Right cardiac atrium (tissue), 5 donors: ENCODE measurements around the gene C8G. TPM values are rescaled to one million over a fixed set of nuclear protein-coding genes. Genes with fewer than 3 reads are reported as not detected.

Source experiments
- ATAC-seq, 2 donors: fragments of 200-7000 bp; cut with Tn5 transposase; one replicate each; pipeline versions ENCODE4 v1.8.0 to v1.9.1; 2020; ENCODE audit warnings: moderate library complexity in 2 of 2, mild to moderate bottlenecking in 1 of 2
- DNase-seq, 3 donors: peaks; one replicate each; pipeline ENCODE4 v3.0.0-alpha.2; 2020
- H3K27ac ChIP-seq: one replicate; pipeline ENCODE4 v1.5.1; 2013; ENCODE audit warnings: mild to moderate bottlenecking, low read length, control low read depth, moderate library complexity
- H3K27me3 ChIP-seq: one replicate; pipeline ENCODE4 v1.6.1; 2013; ENCODE audit not compliant: control insufficient read depth, insufficient read depth
- H3K4me1 ChIP-seq: one replicate; pipeline ENCODE4 v1.6.1; 2013; ENCODE audit warnings: low read length; ENCODE audit not compliant: control insufficient read depth, insufficient read depth
- H3K4me3 ChIP-seq: one replicate; pipeline ENCODE4 v1.5.1; 2013; ENCODE audit warnings: low read length, control low read depth
- H3K9me3 ChIP-seq: one replicate; pipeline ENCODE4 v1.6.1; 2013; ENCODE audit warnings: low read length; ENCODE audit not compliant: control insufficient read depth
- WGBS: extraction: QIAGEN DNeasy Blood & Tissue Kit; methylation state at CpG from one replicate; pipeline ENCODE4 v1.1.7; 2013; 5-methylcytosine and 5-hydroxymethylcytosine counted together
- intact Hi-C, 4 donors: fragments of 100-400 bp; cut with DNase I; formaldehyde crosslinking; loops; one replicate each; pipeline versions ENCODE4 v1.11.0 to v1.14.0; 2022 to 2023
- polyA plus RNA-seq: library from polyadenylated mRNA; stranded (reverse); fragments of 200-250 nt; gene quantifications from one replicate; pipeline ENCODE4 v1.2.3, GENCODE V29; 2013
- total RNA-seq, 4 donors: library from RNA; stranded (reverse); fragmentation: NEBNext Ultra II Directional; extraction: Animal tissue kit (Norgen Biotek cat#: 25700); gene quantifications; one replicate each; pipeline ENCODE4 v1.2.1, GENCODE V29; 2021
- donor health status: healthy with polysubstance abuse.
- donor health status: DM: no; HTN: yes; CAD: no.
- donor health status: DM: no; HTN: no; CAD: no.
- donor health status: DM: no; HTN: yes; CAD: no; lungs with severe emphysema.
- donor health status: DM: yes; HTN: yes; CAD: no.

Gene C8G
- total and polyA plus RNA-seq, 5 donors = 1.0 to 1.8 (median 1.4) TPM

DNA sequence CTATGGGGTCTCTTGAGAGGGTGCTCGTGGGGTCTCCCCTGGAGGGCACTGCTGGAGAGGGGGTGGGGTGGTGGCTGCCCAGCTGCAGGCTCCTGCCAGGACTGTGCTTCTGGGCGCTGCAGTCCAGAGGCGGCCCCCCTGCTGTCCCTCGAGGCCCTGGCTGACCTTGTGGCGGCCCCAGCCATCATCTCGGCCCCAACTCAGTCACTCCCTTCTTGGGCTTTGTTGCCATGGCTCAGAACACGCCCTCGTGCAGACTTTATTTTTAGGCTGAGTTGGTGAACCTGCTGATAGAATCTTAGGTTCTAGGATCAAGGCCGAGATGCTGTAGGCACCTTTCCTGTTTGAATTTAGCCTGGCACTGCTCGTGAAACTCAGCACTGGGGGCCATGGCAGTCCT, 23.3 kb upstream of the C8G start:
- Histone ChIP-seq H3K27me3 (no peaks in the 10 kb centered on the region), H3K4me1 (no peaks in the 10 kb centered on the region), H3K27ac (peak overlapping the region; percentile 14), H3K9me3 (no peaks in the 10 kb centered on the region), H3K4me3 (no peak overlapping the region)
- DNase-seq (peak in 2 of 3 donors; percentile 14 to 51), ATAC-seq (peak; percentile 49 to 52)
- intact Hi-C loops = no loop called here
- 48% methylated on average over 10 of the region's 10 CpGs for WGBS

DNA sequence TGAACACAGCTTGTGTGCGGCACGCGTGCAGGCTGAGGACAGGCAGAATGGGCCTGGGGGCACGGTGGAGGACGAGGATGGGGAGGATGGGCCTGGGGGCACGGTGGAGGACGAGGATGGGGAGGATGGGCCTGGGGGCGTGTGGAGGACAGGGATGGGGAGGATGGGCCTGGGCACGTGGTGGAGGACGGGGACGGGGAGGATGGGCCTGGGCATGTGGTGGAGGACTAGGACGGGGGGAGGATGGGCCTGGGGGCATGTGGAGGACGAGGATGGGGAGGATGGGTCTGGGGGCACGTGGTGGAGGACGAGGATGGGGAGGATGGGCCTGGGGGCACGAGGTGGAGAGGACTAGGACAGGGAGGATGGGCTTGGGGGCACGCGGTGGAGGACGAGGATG, 22.5 kb upstream of the C8G start:
- no peak overlapping the region for H3K4me3 ChIP-seq
- H3K27me3 ChIP-seq = no peaks in the 10 kb centered on the region
- 89% methylated on average over 19 of the region's 19 CpGs for WGBS
- peak overlapping the region; percentile 14 for H3K27ac ChIP-seq
- ATAC-seq (peak in 1 of 2 donors; percentile 8), DNase-seq (peak in 1 of 3 donors; percentile 18)
- no peaks in the 10 kb centered on the region for H3K4me1 ChIP-seq
- H3K9me3 ChIP-seq = no peaks in the 10 kb centered on the region
- intact Hi-C loops = no loop called here

DNA sequence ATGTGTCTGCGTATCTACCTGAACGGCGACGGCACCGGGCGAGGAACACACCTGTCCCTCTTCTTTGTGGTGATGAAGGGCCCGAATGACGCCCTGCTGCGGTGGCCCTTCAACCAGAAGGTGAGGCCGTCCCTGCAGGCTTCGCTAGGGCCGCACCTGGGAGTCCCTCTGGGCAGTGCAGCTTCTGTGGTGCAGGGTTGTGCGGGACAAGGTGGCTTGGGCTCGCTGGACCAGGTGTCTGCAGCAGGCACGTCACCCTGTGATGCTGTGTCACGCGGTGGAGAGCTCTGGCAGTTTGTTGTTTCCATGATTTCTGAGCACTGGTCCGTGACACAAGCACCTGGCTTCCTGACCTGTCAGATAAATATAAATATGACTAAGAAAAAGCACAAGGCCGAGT, 21.2 kb upstream of the C8G start:
- WGBS = 97% methylated on average over 19 of the region's 19 CpGs
- H3K9me3 ChIP-seq = no peaks in the 10 kb centered on the region
- no peaks in the 10 kb centered on the region for H3K27me3 ChIP-seq
- H3K4me1 ChIP-seq = no peaks in the 10 kb centered on the region
- H3K4me3 ChIP-seq = no peak overlapping the region
- no peak overlapping the region for H3K27ac ChIP-seq
- ATAC-seq = no peak
- peak in 1 of 3 donors; percentile 22 for DNase-seq
- intact Hi-C loops = no loop called here

DNA sequence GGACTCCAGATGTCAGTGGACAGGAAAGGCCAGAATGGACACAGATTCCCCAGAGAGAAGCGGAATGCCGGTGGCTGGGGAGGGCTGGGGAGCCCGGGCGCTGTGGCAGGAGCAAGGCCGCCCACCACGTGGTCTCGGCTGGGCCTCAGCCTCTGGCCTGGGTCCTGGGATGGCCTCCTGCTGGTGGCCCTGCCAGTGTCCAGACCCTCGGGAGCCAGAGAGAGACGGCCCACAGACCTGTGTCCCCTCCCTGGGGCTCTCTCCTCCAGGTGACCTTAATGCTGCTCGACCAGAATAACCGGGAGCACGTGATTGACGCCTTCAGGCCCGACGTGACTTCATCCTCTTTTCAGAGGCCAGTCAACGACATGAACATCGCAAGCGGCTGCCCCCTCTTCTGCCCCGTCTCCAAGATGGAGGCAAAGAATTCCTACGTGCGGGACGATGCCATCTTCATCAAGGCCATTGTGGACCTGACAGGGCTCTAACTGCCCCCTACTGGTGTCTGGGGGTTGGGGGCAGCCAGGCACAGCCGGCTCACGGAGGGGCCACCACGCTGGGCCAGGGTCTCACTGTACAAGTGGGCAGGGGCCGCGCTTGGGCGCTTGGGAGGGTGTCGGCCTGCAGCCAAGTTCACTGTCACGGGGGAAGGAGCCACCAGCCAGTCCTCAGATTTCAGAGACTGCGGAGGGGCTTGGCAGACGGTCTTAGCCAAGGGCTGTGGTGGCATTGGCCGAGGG, 19.5 kb upstream of the C8G start:
- intact Hi-C loops = no loop called here
- ATAC-seq = peak in 1 of 2 donors; percentile 16

DNA sequence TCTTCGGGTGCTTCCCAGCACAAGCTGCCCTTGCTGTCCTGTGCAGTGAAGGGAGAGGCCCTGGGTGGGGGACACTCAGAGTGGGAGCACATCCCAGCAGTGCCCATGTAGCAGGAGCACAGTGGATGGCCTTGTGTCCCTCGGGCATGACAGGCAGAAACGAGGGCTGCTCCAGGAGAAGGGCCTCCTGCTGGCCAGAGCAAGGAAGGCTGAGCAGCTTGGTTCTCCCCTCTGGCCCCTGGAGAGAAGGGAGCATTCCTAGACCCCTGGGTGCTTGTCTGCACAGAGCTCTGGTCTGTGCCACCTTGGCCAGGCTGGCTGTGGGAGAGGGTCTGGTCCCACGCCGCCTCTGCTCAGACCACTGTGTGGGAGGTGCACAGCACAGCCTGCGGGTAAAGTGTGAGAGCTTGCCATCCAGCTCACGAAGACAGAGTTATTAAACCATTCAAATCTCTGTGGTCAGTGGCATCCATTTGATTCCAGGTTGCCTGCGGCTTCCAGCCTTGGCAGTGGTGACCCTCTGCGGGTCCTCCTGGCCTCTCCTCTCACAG, 18.8 kb upstream of the C8G start:
- H3K4me3 ChIP-seq = no peak overlapping the region
- H3K4me1 ChIP-seq = no peaks in the 10 kb centered on the region
- H3K27ac ChIP-seq = no peak overlapping the region
- peak in 1 of 3 donors; percentile 18 for DNase-seq
- ATAC-seq = no peak
- intact Hi-C loops = no loop called here
- 89% methylated on average over 9 of the region's 9 CpGs for WGBS
- no peaks in the 10 kb centered on the region for H3K27me3 ChIP-seq
- no peaks in the 10 kb centered on the region for H3K9me3 ChIP-seq

More for the DNA sequence above, 19.5 kb upstream of the C8G start:
- Histone ChIP-seq H3K9me3 (no peaks in the 10 kb centered on the region), H3K27me3 (no peaks in the 10 kb centered on the region), H3K27ac (peak overlapping the region; percentile 2), H3K4me3 (no peak overlapping the region), H3K4me1 (no peaks in the 10 kb centered on the region)
- WGBS = 72% methylated on average over 33 of the region's 33 CpGs
- peak in 2 of 3 donors; percentile 52 to 73 for DNase-seq

DNA sequence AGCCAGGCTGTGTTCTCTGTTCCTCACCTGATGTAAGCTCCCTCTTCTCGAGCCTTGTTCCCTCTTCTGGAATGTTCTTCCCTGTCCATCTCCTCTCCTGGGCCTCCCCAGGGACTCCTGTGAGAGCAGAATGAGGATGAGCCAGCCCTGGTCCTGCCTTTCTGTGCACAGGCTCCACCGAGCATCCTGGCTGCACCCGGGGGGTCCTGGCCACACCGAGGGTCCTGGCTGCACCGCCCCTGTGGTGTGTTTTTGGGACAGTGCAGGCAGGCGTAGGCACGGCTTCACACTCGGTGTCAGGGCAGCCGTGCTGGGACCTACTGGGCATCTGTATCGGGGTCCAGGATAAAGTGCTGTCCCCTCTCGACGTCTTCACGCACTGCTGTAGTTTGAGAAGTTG, 18.3 kb upstream of the C8G start:
- no peak overlapping the region for H3K4me3 ChIP-seq
- DNase-seq (peak in 1 of 3 donors; percentile 47), ATAC-seq (no peak)
- no peaks in the 10 kb centered on the region for H3K9me3 ChIP-seq
- H3K27me3 ChIP-seq = no peaks in the 10 kb centered on the region
- WGBS = 95% methylated on average over 13 of the region's 13 CpGs
- H3K27ac ChIP-seq = no peak overlapping the region
- intact Hi-C loops = no loop called here
- H3K4me1 ChIP-seq = no peaks in the 10 kb centered on the region

DNA sequence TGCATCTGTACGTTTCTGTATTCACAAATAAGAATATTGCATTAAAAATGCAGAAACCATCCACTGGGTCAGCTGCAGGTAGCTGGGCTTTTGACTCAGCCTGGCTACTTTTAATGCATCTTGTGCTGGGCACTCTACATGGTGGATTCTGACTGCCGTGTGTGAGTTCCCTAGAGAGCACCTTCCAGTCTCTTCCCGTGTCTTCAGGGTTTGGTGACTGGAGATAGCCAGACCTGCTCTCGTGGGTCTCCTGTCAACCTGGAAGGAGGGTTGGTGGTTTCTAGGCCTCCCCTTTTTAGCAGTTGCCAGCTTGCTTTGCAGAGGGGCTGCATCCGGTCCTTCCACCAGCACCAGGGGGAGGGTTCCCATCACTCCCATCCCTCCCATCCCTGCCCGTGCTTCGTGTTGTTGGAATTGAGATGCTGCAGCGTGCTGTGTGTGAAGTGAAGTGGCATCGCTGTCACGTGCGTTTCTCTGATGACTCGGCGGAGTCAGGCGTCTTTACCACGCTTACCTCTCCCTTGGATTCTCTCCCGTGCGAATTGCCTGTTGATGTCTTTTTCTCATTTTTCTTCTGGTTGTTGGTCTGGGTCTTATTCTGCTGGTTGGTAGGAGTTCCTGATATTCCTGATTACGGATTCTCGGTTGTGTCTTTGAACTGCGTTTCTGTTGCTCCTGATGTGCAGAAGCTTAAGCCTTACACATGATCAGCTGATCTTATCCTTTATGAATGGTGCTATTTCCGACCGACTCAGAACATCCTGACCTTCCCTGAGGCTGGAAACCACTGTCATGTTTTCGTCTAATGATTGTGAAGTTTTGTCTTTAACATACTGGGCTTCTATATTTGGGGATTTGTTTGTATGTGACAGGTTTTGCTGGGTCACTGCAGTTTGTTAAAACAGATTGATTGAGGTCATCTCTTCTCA, 17.4 kb upstream of the C8G start:
- H3K27ac ChIP-seq = no peak overlapping the region
- intact Hi-C loops = no loop called here
- no peak overlapping the region for H3K4me3 ChIP-seq
- ATAC-seq (peak in 1 of 2 donors; percentile 18), DNase-seq (peak in 1 of 3 donors; percentile 9)
- no peaks in the 10 kb centered on the region for H3K4me1 ChIP-seq
- 72% methylated on average over 23 of the region's 23 CpGs for WGBS
- no peaks in the 10 kb centered on the region for H3K9me3 ChIP-seq
- H3K27me3 ChIP-seq = no peaks in the 10 kb centered on the region

DNA sequence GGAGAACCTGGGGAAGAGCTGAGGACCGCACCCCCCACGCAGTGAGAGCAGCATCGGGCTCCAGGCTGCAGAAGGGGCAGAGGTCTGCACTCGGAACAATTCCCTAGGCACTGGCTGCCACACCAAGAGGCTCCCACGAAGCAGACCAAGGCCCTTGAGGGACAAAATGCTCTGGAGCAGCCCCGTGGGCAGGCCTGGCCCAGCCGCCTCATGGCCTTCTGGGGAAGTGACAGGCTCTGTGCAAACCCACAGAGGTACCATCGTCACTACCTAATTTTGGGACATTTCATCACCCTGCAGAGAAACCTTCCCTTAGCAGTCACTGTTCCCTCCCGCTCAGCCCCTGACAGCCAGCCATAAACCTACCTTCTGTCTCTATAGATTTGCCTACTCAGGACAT, 16.5 kb upstream of the C8G start:
- WGBS = 65% methylated on average over 9 of the region's 9 CpGs
- no peaks in the 10 kb centered on the region for H3K4me1 ChIP-seq
- H3K27me3 ChIP-seq = no peaks in the 10 kb centered on the region
- intact Hi-C loops = no loop called here
- peak overlapping the region; percentile 65 for H3K27ac ChIP-seq
- DNase-seq (no peak), ATAC-seq (peak; percentile 59 to 60)
- H3K9me3 ChIP-seq = no peaks in the 10 kb centered on the region
- H3K4me3 ChIP-seq = no peak overlapping the region

DNA sequence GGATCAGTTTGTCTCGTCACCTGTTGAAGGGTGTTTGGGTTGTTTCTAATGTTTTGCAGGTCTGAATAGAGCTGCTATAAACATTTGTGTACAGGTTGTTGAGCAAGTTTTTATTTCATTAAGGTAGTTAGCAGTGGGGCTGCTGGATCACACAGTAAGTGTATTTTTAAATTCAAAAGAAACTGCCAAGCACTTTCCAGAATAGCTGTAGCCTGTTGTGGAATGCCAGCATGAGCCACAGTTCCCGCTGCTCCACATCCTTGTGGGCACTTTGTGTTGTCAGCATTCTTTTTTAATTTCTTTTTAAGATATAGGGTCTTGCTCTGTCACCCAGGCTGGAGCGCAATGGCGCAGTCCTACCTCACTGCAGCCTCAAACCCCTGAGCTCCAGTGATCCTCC, 15.0 kb upstream of the C8G start:
- no peak for DNase-seq
- no peak for ATAC-seq
- Histone ChIP-seq H3K4me1 (no peaks in the 10 kb centered on the region), H3K27me3 (no peaks in the 10 kb centered on the region), H3K9me3 (no peaks in the 10 kb centered on the region), H3K27ac (no peak overlapping the region), H3K4me3 (no peak overlapping the region)
- WGBS = 97% methylated on average over 4 of the region's 4 CpGs
- intact Hi-C loops = no loop called here

DNA sequence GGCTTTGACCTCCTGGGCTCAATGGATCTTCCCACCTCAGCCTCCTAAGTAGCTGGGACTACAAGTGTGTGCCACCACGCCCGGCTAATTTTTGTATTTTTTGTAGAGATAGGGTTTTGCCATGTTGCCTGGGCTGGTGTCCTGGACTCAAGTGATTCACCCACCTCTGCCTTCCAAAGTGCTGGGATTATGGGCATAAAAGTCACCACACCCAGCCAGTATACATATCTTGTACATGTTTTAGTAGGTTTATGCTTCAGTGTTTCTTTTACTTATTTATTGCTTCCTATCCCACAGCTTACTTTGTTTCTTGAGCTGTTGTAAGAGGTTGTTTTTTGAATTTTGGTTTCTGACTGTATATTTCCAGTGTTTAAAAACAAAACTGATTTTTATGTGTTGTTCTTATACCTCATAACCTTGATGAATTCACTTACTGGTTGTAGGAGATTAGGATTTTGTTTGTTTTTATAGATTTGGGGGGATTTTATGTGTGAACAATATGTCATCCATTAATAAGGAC, 13.4 kb upstream of the C8G start:
- Histone ChIP-seq H3K4me3 (no peak overlapping the region), H3K27me3 (no peaks in the 10 kb centered on the region), H3K9me3 (no peaks in the 10 kb centered on the region), H3K27ac (no peak overlapping the region), H3K4me1 (no peaks in the 10 kb centered on the region)
- DNase-seq = peak in 1 of 3 donors; percentile 1
- no peak for ATAC-seq
- intact Hi-C loops = no loop called here
- 100% methylated on average over 2 of the region's 2 CpGs for WGBS

DNA sequence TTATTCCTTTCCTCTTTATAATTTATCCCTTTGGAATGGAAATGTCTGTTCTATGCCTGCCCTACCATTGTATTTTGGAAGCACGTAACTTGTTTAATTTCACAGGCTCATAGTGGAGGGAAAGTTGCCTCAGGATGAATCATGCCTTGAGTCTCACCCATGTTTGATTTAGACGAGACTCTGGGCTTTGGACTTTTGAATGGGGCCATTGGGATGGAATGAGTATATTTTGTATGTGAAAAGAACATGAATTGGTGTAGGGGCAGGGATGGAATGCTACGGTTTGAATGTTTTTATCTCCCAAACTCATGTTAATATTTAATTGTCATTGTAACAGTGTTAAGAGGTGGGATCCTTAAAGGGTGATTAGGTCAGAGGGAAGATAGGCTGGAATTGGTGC, 10.8 kb upstream of the C8G start:
- 93% methylated on average over 3 of the region's 3 CpGs for WGBS
- Histone ChIP-seq H3K27ac (no peak overlapping the region), H3K27me3 (no peaks in the 10 kb centered on the region), H3K4me3 (no peak overlapping the region), H3K4me1 (no peaks in the 10 kb centered on the region), H3K9me3 (no peaks in the 10 kb centered on the region)
- ATAC-seq = no peak
- DNase-seq = no peak
- intact Hi-C loops = no loop called here
